ENCODE results near the gene NAA80.

NAA80 gene

GRCh38 chr3:50260027-50260941 lies 38.9 kb downstream of the NAA80 start:
- no peaks in the 10 kb centered on the region for H3K36me3 ChIP-seq (ENCODE audit: control insufficient read depth, insufficient read depth, low read length)
- peak overlapping the region; percentile 61 for H2AFZ ChIP-seq
- H3K4me3 ChIP-seq (ENCODE audit: low read depth, low read length): peak overlapping the region; percentile 25
- peak overlapping the region; percentile 6 for H3K9ac ChIP-seq
- H3K9me3 ChIP-seq (ENCODE audit: control insufficient read depth, low read length): no peaks in the 10 kb centered on the region
- H3K79me2 ChIP-seq: peaks cover 3% of the 10 kb centered on the region
- peaks cover 31% of the 10 kb centered on the region for H3K4me1 ChIP-seq
- no peaks in the 10 kb centered on the region for H3K27me3 ChIP-seq (ENCODE audit: control insufficient read depth, insufficient read depth, low read length)
- TF ChIP-seq CTCF (IDR thresholded peaks at IDR 0.05): peak; percentile 99
- peak overlapping the region; percentile 45 for H3K4me2 ChIP-seq (ENCODE audit: low read length)
- peak overlapping the region; percentile 89 for H3K27ac ChIP-seq

- no peaks in the 10 kb centered on the region for H3K9me3 ChIP-seq (ENCODE audit: control insufficient read depth, low read length)
- H3K36me3 ChIP-seq (ENCODE audit: control insufficient read depth, insufficient read depth, low read length): no peaks in the 10 kb centered on the region
- H3K79me2 ChIP-seq: peaks cover 3% of the 10 kb centered on the region
- no peaks in the 10 kb centered on the region for H3K27me3 ChIP-seq (ENCODE audit: control insufficient read depth, insufficient read depth, low read length)
- peak overlapping the region; percentile 45 for H3K4me2 ChIP-seq (ENCODE audit: low read length)
- H3K9ac ChIP-seq: no peak overlapping the region
- H3K4me1 ChIP-seq: peaks cover 26% of the 10 kb centered on the region
- peak overlapping the region; percentile 89 for H3K27ac ChIP-seq
- TF ChIP-seq CTCF (IDR thresholded peaks at IDR 0.05): no peak
- no peak overlapping the region for H3K4me3 ChIP-seq (ENCODE audit: low read depth, low read length)
- no peak overlapping the region for H2AFZ ChIP-seq
Observed at GRCh38 chr3:50259432-50260026, 39.7 kb downstream of the NAA80 start.

GRCh38 chr3:50258979-50259378 lies 40.2 kb downstream of the NAA80 start:
- H3K79me2 ChIP-seq: peaks cover 3% of the 10 kb centered on the region
- H3K36me3 ChIP-seq (ENCODE audit: control insufficient read depth, insufficient read depth, low read length): no peaks in the 10 kb centered on the region

GRCh38 chr3:50258029-50258680 lies 41.0 kb downstream of the NAA80 start:
- Histone ChIP-seq H3K9me3 (ENCODE audit: control insufficient read depth, low read length) (no peaks in the 10 kb centered on the region), H3K36me3 (ENCODE audit: control insufficient read depth, insufficient read depth, low read length) (no peaks in the 10 kb centered on the region), H3K27me3 (ENCODE audit: control insufficient read depth, insufficient read depth, low read length) (no peaks in the 10 kb centered on the region), H2AFZ (no peak overlapping the region), H3K4me2 (ENCODE audit: low read length) (no peak overlapping the region), H3K27ac (no peak overlapping the region), H3K79me2 (peaks cover 3% of the 10 kb centered on the region), H3K9ac (no peak overlapping the region), H3K4me3 (ENCODE audit: low read depth, low read length) (no peak overlapping the region), H3K4me1 (peaks cover 18% of the 10 kb centered on the region)
- TF ChIP-seq CTCF (IDR thresholded peaks at IDR 0.05): no peak

More at GRCh38 chr3:50258979-50259378, 40.2 kb downstream of the NAA80 start:
- H3K4me3 ChIP-seq (ENCODE audit: low read depth, low read length): no peak overlapping the region
- TF ChIP-seq CTCF (IDR thresholded peaks at IDR 0.05): no peak
- no peaks in the 10 kb centered on the region for H3K27me3 ChIP-seq (ENCODE audit: control insufficient read depth, insufficient read depth, low read length)
- peak overlapping the region; percentile 89 for H3K27ac ChIP-seq
- H3K4me2 ChIP-seq (ENCODE audit: low read length): no peak overlapping the region
- H3K9ac ChIP-seq: no peak overlapping the region
- no peaks in the 10 kb centered on the region for H3K9me3 ChIP-seq (ENCODE audit: control insufficient read depth, low read length)
- peaks cover 20% of the 10 kb centered on the region for H3K4me1 ChIP-seq
- H2AFZ ChIP-seq: no peak overlapping the region

All from parathyroid adenoma (tissue), 2 donors.